SK-N-SH (cell line): Measurements from ENCODE around the gene PAF1.

Source experiments
- EP300 ChIP-seq, 2 experiments: IDR thresholded peaks; 2 replicates each; pipeline versions ENCODE4 v1.4.0 to v1.6.1; 2012; ENCODE audit warnings: borderline replicate concordance in 1 of 2, low read depth in 1 of 2, low read length in 1 of 2
- MEF2A ChIP-seq: IDR thresholded peaks from 2 replicates; pipeline ENCODE4 v1.4.0; 2012; ENCODE audit warnings: low read depth, borderline replicate concordance
- POLR2AphosphoS5 ChIP-seq: IDR thresholded peaks from 2 replicates; pipeline ENCODE4 v1.6.1; 2012; ENCODE audit warnings: low read depth, low read length
- RFX5 ChIP-seq: IDR thresholded peaks from 2 replicates; pipeline ENCODE4 v1.6.1; 2012; ENCODE audit warnings: mild to moderate bottlenecking, improper control_type of control experiment, low read length
- SIN3A ChIP-seq: IDR thresholded peaks from 2 replicates; pipeline ENCODE4 v1.6.1; 2012; ENCODE audit warnings: low read depth, mild to moderate bottlenecking, low read length, moderate library complexity, borderline replicate concordance
- SMC3 ChIP-seq: IDR thresholded peaks from 2 replicates; pipeline ENCODE4 v1.6.1; 2012; ENCODE audit warnings: low read depth, low read length, improper control_type of control experiment
- TAF1 ChIP-seq: IDR thresholded peaks from 2 replicates; pipeline ENCODE4 v1.6.1; 2012; ENCODE audit warnings: low read depth, mild to moderate bottlenecking, low read length, moderate library complexity, borderline replicate concordance
- YY1 ChIP-seq: IDR thresholded peaks from 2 replicates; pipeline ENCODE4 v1.4.0; 2012; ENCODE audit warnings: low read depth, mild to moderate bottlenecking
- TF ChIP-seq, protein P1 (sequence below): fragments of 200-600 bp; sonication (generic); IDR thresholded peaks from 2 replicates; pipeline ENCODE4 v1.6.1; 2017; ENCODE audit warnings: antibody characterized with exemption, mild to moderate bottlenecking, moderate library complexity

DNA sequence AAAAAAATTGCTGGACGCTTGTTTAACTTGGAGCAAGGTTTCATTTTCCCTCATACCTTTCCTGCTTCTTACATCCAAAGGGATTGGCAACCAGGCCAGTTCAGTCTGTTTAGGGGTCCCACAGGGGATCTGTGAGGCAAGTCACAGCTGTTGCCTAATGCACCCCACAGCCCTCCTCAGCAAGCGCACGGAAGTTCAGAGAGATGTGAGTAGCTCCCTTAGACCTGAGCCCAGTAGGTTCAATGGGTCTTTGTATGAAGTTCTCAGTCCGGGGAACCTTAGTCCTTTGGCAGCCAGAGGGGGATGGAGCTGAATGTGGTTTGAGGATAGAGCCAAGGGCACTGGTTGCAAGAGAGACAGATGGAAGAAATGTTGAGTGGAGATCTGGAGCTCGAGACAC is 35.7 kb downstream of the PAF1 start:
- no peak for TF ChIP-seq SIN3A
- TF ChIP-seq RFX5: no peak
- no peak for TF ChIP-seq POLR2AphosphoS5
- TF ChIP-seq, protein P1, sequence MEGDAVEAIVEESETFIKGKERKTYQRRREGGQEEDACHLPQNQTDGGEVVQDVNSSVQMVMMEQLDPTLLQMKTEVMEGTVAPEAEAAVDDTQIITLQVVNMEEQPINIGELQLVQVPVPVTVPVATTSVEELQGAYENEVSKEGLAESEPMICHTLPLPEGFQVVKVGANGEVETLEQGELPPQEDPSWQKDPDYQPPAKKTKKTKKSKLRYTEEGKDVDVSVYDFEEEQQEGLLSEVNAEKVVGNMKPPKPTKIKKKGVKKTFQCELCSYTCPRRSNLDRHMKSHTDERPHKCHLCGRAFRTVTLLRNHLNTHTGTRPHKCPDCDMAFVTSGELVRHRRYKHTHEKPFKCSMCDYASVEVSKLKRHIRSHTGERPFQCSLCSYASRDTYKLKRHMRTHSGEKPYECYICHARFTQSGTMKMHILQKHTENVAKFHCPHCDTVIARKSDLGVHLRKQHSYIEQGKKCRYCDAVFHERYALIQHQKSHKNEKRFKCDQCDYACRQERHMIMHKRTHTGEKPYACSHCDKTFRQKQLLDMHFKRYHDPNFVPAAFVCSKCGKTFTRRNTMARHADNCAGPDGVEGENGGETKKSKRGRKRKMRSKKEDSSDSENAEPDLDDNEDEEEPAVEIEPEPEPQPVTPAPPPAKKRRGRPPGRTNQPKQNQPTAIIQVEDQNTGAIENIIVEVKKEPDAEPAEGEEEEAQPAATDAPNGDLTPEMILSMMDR: no peak
- TF ChIP-seq SMC3: no peak
- no peak for TF ChIP-seq TAF1
- no peak for TF ChIP-seq YY1
- no peak for TF ChIP-seq EP300 (IDR thresholded peaks at IDR 0.05; ENCODE audit: borderline replicate concordance in 1 of 2, low read depth in 1 of 2, low read length in 1 of 2)
- no peak for TF ChIP-seq MEF2A
